IMR-90 (cell line): ENCODE measurements around the gene ASPRV1. TPM values are rescaled to one million over a fixed set of nuclear protein-coding genes. Genes with fewer than 3 reads are reported as not detected.

Experiments
- ATAC-seq: fragments of 200-7000 bp; cut with Tn5 transposase; 2 replicates; pipeline ENCODE4 v1.9.1; 2020; ENCODE audit warnings: low read depth, mild to moderate bottlenecking, moderate library complexity
- BruUV-seq: library from RNA; stranded (reverse); fragments of 400-500 nt; replicated peaks from 2 replicates; lab custom pipeline; 2021; lab: Mats Ljungman, UMichigan
- CTCF ChIA-PET: fragments of 300-600 bp; formaldehyde crosslinking; extraction: SDS; loops from one replicate; lab custom pipeline; 2021; ENCODE audit warnings: antibody characterized with exemption; lab: Yijun Ruan, JAX
- POLR2A ChIA-PET: fragments of 300-600 bp; sonication (Branson Sonifier 250); formaldehyde crosslinking; loops from one replicate; lab custom pipeline; 2022; ENCODE audit warnings: antibody characterized with exemption; ENCODE audit not compliant: unreplicated experiment; lab: Charles Lee
- DNase-seq: peaks from one replicate; pipeline ENCODE4 v3.0.0; 2013
- H2AFZ ChIP-seq: replicated peaks from 2 replicates; pipeline ENCODE3; 2013; ENCODE audit warnings: low read length, mild to moderate bottlenecking; ENCODE audit not compliant: poor library complexity
- H2AK5ac ChIP-seq: 2 replicates; pipeline ENCODE4 v1.6.1; 2013; ENCODE audit warnings: low read depth, low read length, inconsistent platforms
- H2AK9ac ChIP-seq: replicated peaks from 2 replicates; pipeline ENCODE3; 2013; ENCODE audit warnings: mild to moderate bottlenecking, low read depth, low read length, moderate library complexity; ENCODE audit not compliant: poor library complexity
- H2BK120ac ChIP-seq: 2 replicates; pipeline ENCODE4 v1.6.1; 2013; ENCODE audit warnings: low read depth, low read length, inconsistent platforms
- H2BK15ac ChIP-seq: 3 replicates; pipeline ENCODE4 v1.6.1; 2013; ENCODE audit warnings: low read depth, low read length, inconsistent platforms
- H2BK20ac ChIP-seq: 2 replicates; pipeline ENCODE4 v1.6.1; 2013; ENCODE audit warnings: low read depth, mild to moderate bottlenecking, inconsistent platforms, low read length, moderate library complexity
- H2BK5ac ChIP-seq: 2 replicates; pipeline ENCODE4 v1.6.1; 2013; ENCODE audit warnings: mild to moderate bottlenecking, low read depth, low read length, inconsistent platforms; ENCODE audit not compliant: poor library complexity, severe bottlenecking
- H3K14ac ChIP-seq: replicated peaks from 2 replicates; pipeline ENCODE4 v1.6.1; 2013; ENCODE audit warnings: low read depth, low read length, inconsistent platforms
- H3K18ac ChIP-seq: 2 replicates; pipeline ENCODE4 v1.6.1; 2013; ENCODE audit warnings: low read depth, low read length, control low read depth
- H3K23ac ChIP-seq: 2 replicates; pipeline ENCODE4 v1.6.1; 2013; ENCODE audit warnings: low read depth, low read length, inconsistent platforms
- H3K27ac ChIP-seq: 2 replicates; pipeline ENCODE4 v1.5.1; 2013; ENCODE audit warnings: mild to moderate bottlenecking, control low read depth, low read length; ENCODE audit not compliant: insufficient read depth
- H3K27me3 ChIP-seq: 2 replicates; pipeline ENCODE4 v1.6.1; 2013; ENCODE audit warnings: low read length; ENCODE audit not compliant: control insufficient read depth, insufficient read depth
- H3K36me3 ChIP-seq: 2 replicates; pipeline ENCODE4 v1.6.1; 2013; ENCODE audit warnings: low read length, mixed read lengths; ENCODE audit not compliant: control insufficient read depth, insufficient read depth
- H3K4ac ChIP-seq: 2 replicates; pipeline ENCODE4 v1.6.1; 2013; ENCODE audit warnings: low read depth, low read length, inconsistent platforms
- H3K4me1 ChIP-seq: 2 replicates; pipeline ENCODE4 v1.6.1; 2013; ENCODE audit warnings: low read length, mixed read lengths; ENCODE audit not compliant: control insufficient read depth, insufficient read depth
- H3K4me2 ChIP-seq: 2 replicates; pipeline ENCODE4 v1.6.1; 2013; ENCODE audit warnings: low read depth, mild to moderate bottlenecking, control low read depth, low read length, moderate library complexity
- H3K4me3 ChIP-seq: 2 replicates; pipeline ENCODE4 v1.5.1; 2013; ENCODE audit warnings: low read depth, mild to moderate bottlenecking, control low read depth, low read length, moderate library complexity; ENCODE audit not compliant: insufficient read depth
- H3K56ac ChIP-seq: 2 replicates; pipeline ENCODE4 v1.6.1; 2013; ENCODE audit warnings: low read length, inconsistent platforms; ENCODE audit not compliant: insufficient read depth; ENCODE audit errors: extremely low read depth
- H3K79me1 ChIP-seq, 2 experiments: 2 replicates each; pipeline ENCODE4 v1.6.1; 2013; ENCODE audit warnings: low read length in 2 of 2, inconsistent platforms in 1 of 2, low read depth in 1 of 2
- H3K9ac ChIP-seq: 2 replicates; pipeline ENCODE4 v1.6.1; 2013; ENCODE audit warnings: low read depth, low read length, control low read depth
- H3K9me1 ChIP-seq: 2 replicates; pipeline ENCODE4 v1.6.1; 2013; ENCODE audit warnings: low read length, inconsistent platforms; ENCODE audit not compliant: insufficient read depth
- H3K9me3 ChIP-seq: 2 replicates; pipeline ENCODE4 v1.6.1; 2013; ENCODE audit warnings: low read length; ENCODE audit not compliant: control insufficient read depth, insufficient read depth
- H4K20me1 ChIP-seq: 2 replicates; pipeline ENCODE4 v1.6.1; 2013; ENCODE audit warnings: low read length, inconsistent platforms; ENCODE audit not compliant: insufficient read depth
- H4K5ac ChIP-seq: 2 replicates; pipeline ENCODE4 v1.6.1; 2013; ENCODE audit warnings: mild to moderate bottlenecking, low read depth, low read length, control low read depth
- H4K8ac ChIP-seq, 2 experiments: 2 replicates each; pipeline ENCODE4 v1.6.1; 2013; ENCODE audit warnings: low read depth in 2 of 2, low read length in 2 of 2, control low read depth in 1 of 2, inconsistent platforms in 1 of 2
- H4K91ac ChIP-seq: 2 replicates; pipeline ENCODE4 v1.6.1; 2013; ENCODE audit warnings: low read depth, low read length, inconsistent platforms; ENCODE audit not compliant: insufficient read depth
- BHLHE40 ChIP-seq: fragments of 150-350 bp; IDR thresholded peaks from 2 replicates; pipeline ENCODE4 v1.6.1; 2016; ENCODE audit warnings: mild to moderate bottlenecking, low read depth, low read length
- CEBPB ChIP-seq: IDR thresholded peaks from 2 replicates; pipeline ENCODE4 v1.6.1; 2012; ENCODE audit warnings: low read depth, low read length, improper control_type of control experiment
- CHD1 ChIP-seq: IDR thresholded peaks from 2 replicates; pipeline ENCODE4 v1.6.1; 2012; ENCODE audit warnings: low read depth, low read length, improper control_type of control experiment
- FOS ChIP-seq: fragments of 150-350 bp; IDR thresholded peaks from 2 replicates; pipeline ENCODE4 v1.6.1; 2016; ENCODE audit warnings: low read depth, low read length
- MAFK ChIP-seq: IDR thresholded peaks from 2 replicates; pipeline ENCODE4 v1.6.1; 2012; ENCODE audit warnings: low read depth, low read length, improper control_type of control experiment
- MAZ ChIP-seq: IDR thresholded peaks from 2 replicates; pipeline ENCODE4 v1.6.1; 2012; ENCODE audit warnings: low read depth, mild to moderate bottlenecking, low read length, improper control_type of control experiment, moderate library complexity, borderline replicate concordance
- MXI1 ChIP-seq: IDR thresholded peaks from 2 replicates; pipeline ENCODE4 v1.6.1; 2012; ENCODE audit warnings: low read depth, mild to moderate bottlenecking, low read length, moderate library complexity, borderline replicate concordance
- NFE2L2 ChIP-seq: fragments of 150-350 bp; IDR thresholded peaks from 2 replicates; pipeline ENCODE4 v1.6.1; 2016; ENCODE audit warnings: low read depth, mild to moderate bottlenecking, low read length
- POLR2A ChIP-seq: IDR thresholded peaks from 2 replicates; pipeline ENCODE4 v1.6.1; 2012; ENCODE audit warnings: mild to moderate bottlenecking, low read depth, low read length
- RAD21 ChIP-seq: IDR thresholded peaks from 2 replicates; pipeline ENCODE4 v1.6.1; 2012; ENCODE audit warnings: low read length, improper control_type of control experiment
- RFX5 ChIP-seq: IDR thresholded peaks from 2 replicates; pipeline ENCODE4 v1.8.0; 2012; ENCODE audit warnings: low read depth, mild to moderate bottlenecking, low read length, moderate library complexity
- SMC3 ChIP-seq: fragments of 150-350 bp; IDR thresholded peaks from 2 replicates; pipeline ENCODE4 v1.6.1; 2016; ENCODE audit warnings: low read depth, mild to moderate bottlenecking, antibody characterized with exemption, low read length, moderate library complexity
- WGBS, 2 experiments: methylation state at CpG; one replicate each; pipeline versions ENCODE4 v1.1.5 to v1.1.7; 2013; ENCODE audit warnings: missing lambda C conversion rate in 2 of 2; ENCODE audit not compliant: insufficient read length in 1 of 2; ENCODE audit errors: extremely low coverage in 2 of 2; 5-methylcytosine and 5-hydroxymethylcytosine counted together
- dilution Hi-C: fragments of 300-500 bp; cut with HindIII; formaldehyde crosslinking; loops from one replicate; pipeline ENCODE4 v1.14.3; 2018; ENCODE audit warnings: low sequenced_read_pairs; ENCODE audit not compliant: unreplicated experiment
- in situ Hi-C: fragments of 300-500 bp; cut with MboI; formaldehyde crosslinking; loops from 3 replicates; pipeline ENCODE4 v1.14.3; 2019; ENCODE audit warnings: low sequenced_read_pairs, inconsistent platforms, mixed read lengths
- intact Hi-C: fragments of 100-400 bp; cut with micrococcal nuclease; formaldehyde crosslinking; loops from 2 replicates; pipeline ENCODE4 v1.10.0; 2022
- polyA plus RNA-seq, 3 experiments: library from polyadenylated mRNA; depleted of rRNA; stranded (reverse); fragments of >200 nt; gene quantifications; 2 replicates each; pipeline ENCODE4 v1.2.3, GENCODE V29; 2012; ENCODE audit warnings: low replicate concordance in 1 of 3
- total RNA-seq: library from RNA; depleted of rRNA; stranded (reverse); fragments of >200 nt; gene quantifications from 2 replicates; pipeline ENCODE4 v1.2.3, GENCODE V29; 2012

Gene ASPRV1
- total and polyA plus RNA-seq, 2 of the 4 experiments (the other 2 are of a cell fraction): 0.14 to 0.18 TPM

DNA sequence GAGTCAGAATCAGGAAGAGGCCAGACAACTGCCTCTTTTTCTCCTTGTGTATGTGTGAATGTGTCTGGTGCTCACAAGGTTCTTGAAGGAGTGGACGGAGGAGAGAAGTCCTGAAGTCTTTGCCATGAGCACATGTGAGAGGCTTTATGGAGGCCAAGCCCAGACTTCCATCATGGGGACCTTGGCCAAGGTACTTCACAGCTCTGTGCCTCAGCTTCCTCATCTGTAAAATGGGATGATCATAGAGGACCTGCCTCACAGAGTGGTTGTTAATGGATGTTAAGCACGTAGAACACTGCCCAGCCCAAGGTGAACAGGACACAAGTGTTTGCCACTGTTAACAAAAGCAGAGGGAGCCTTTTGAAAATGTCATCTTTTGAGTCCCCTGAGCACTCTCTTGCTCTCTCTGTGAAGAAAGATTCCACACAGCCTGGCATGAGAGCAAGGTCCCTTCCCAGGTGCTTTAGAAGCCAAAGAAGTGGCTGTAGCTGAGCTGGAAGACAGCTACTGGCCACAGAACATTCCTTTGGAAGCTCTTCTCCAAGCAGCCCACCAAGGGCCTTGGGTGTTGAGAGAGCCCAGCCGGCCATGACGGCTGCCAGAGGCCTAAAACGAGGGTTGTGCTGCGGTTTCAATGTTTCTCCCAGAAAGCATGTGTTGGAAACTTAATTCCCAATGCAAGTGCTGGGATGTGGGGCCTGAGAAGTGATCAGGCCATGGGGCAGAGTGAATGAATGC is 41.8 kb upstream of the ASPRV1 start:
- H4K20me1 ChIP-seq: no peaks in the 10 kb centered on the region
- dilution Hi-C loops (no loop called here), intact Hi-C loops (no loop called here), in situ Hi-C loops (no loop called here)
- H4K91ac ChIP-seq: no peak overlapping the region
- no peak overlapping the region for H2BK120ac ChIP-seq
- peaks cover 9% of the 10 kb centered on the region; the same call in 1 of the 2 replicates for H3K9me1 ChIP-seq
- no peak overlapping the region for H2AK9ac ChIP-seq
- H3K56ac ChIP-seq: no peak overlapping the region
- DNase-seq (no peak), ATAC-seq (no peak)
- no peak overlapping the region for H3K27ac ChIP-seq
- H4K5ac ChIP-seq: no peak overlapping the region
- H3K9me3 ChIP-seq: no peaks in the 10 kb centered on the region
- H3K18ac ChIP-seq: no peak overlapping the region
- BruUV-seq: no TSS peak
- H3K4me2 ChIP-seq: no peak overlapping the region
- H3K9ac ChIP-seq: no peak overlapping the region
- no peaks in the 10 kb centered on the region for H3K79me1 ChIP-seq
- 81% methylated on average over 3 of the region's 6 CpGs; no CpG with 5 or more reads in 1 of the 2 experiments for WGBS, 2 experiments
- no peaks in the 10 kb centered on the region for H3K36me3 ChIP-seq
- no peak overlapping the region for H4K8ac ChIP-seq
- H3K4me3 ChIP-seq: no peak overlapping the region
- no peaks in the 10 kb centered on the region for H3K27me3 ChIP-seq
- no peak for TF ChIP-seq MXI1
- TF ChIP-seq POLR2A: no peak
- no peak for TF ChIP-seq FOS
- TF ChIP-seq BHLHE40: no peak
- TF ChIP-seq MAZ: no peak
- no peak for TF ChIP-seq CHD1
- TF ChIP-seq RFX5: no peak
- TF ChIP-seq MAFK: no peak
- TF ChIP-seq RAD21: no peak
- no peak for TF ChIP-seq CEBPB
- TF ChIP-seq SMC3: no peak
- no peak for TF ChIP-seq NFE2L2
- no peak overlapping the region for H3K4ac ChIP-seq
- no peak overlapping the region for H2BK5ac ChIP-seq
- no peak overlapping the region for H2BK15ac ChIP-seq
- H3K23ac ChIP-seq: no peak overlapping the region
- ChIA-PET POLR2A (no interaction called here), CTCF (no interaction called here)
- H3K14ac ChIP-seq: no peak overlapping the region
- peaks cover 3% of the 10 kb centered on the region for H3K4me1 ChIP-seq
- no peak overlapping the region for H2AK5ac ChIP-seq
- H2AFZ ChIP-seq: no peak overlapping the region
- H2BK20ac ChIP-seq: no peak overlapping the region
